Measurements from ENCODE around the gene TMEM52B. TPM values are rescaled to one million over a fixed set of nuclear protein-coding genes. Genes with fewer than 3 reads are reported as not detected.

Gene TMEM52B
- total and polyA plus RNA-seq, 9 of the 15 experiments (the other 6 are each of a cell fraction or from before 2014, with no cell fraction given), result not detected

DNA sequence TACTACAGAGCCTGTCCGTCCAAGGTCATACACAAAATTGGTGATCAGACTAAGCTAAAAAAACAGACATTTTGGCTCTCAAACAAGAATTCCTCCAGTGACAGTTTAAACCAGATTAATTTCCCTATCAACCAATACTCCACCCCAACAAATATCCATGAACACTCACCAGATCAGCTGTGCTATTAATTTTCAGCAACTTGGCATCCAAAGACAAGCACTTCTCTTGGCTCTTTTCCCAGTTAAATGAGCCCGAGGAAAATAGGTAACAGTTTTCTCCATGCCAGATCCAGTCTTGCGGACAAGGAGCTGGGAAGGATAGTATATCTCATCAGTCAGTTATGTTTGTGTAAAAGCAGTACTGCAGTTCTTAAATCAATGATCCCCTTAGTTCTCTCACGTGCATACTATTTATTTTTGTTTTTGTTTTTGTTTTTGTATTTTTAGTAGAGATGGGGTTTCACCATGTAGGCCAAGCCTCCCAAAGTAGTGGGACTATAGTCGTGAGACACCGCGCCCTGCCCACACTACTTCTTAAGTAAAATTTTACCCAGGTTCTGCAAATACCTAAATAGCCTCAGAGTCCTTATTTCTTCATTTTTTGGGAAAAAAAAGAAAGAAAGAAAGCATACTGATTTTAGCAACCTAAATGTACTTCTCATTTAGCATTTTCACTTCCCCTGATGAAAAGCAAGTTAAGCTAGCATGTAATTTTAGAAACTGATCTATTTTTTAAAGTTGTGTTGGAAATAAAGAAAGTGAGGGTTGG is 18.0 kb upstream of the TMEM52B start (continued):
- TF ChIP-seq, protein P1, sequence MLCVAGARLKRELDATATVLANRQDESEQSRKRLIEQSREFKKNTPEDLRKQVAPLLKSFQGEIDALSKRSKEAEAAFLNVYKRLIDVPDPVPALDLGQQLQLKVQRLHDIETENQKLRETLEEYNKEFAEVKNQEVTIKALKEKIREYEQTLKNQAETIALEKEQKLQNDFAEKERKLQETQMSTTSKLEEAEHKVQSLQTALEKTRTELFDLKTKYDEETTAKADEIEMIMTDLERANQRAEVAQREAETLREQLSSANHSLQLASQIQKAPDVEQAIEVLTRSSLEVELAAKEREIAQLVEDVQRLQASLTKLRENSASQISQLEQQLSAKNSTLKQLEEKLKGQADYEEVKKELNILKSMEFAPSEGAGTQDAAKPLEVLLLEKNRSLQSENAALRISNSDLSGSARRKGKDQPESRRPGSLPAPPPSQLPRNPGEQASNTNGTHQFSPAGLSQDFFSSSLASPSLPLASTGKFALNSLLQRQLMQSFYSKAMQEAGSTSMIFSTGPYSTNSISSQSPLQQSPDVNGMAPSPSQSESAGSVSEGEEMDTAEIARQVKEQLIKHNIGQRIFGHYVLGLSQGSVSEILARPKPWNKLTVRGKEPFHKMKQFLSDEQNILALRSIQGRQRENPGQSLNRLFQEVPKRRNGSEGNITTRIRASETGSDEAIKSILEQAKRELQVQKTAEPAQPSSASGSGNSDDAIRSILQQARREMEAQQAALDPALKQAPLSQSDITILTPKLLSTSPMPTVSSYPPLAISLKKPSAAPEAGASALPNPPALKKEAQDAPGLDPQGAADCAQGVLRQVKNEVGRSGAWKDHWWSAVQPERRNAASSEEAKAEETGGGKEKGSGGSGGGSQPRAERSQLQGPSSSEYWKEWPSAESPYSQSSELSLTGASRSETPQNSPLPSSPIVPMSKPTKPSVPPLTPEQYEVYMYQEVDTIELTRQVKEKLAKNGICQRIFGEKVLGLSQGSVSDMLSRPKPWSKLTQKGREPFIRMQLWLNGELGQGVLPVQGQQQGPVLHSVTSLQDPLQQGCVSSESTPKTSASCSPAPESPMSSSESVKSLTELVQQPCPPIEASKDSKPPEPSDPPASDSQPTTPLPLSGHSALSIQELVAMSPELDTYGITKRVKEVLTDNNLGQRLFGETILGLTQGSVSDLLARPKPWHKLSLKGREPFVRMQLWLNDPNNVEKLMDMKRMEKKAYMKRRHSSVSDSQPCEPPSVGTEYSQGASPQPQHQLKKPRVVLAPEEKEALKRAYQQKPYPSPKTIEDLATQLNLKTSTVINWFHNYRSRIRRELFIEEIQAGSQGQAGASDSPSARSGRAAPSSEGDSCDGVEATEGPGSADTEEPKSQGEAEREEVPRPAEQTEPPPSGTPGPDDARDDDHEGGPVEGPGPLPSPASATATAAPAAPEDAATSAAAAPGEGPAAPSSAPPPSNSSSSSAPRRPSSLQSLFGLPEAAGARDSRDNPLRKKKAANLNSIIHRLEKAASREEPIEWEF (CRISPR knock-in tag; IDR thresholded peaks at IDR 0.05), result no peak
- TF ChIP-seq NCOA6 (IDR thresholded peaks at IDR 0.05) (no peak), ZNF551 (CRISPR knock-in tag; IDR thresholded peaks at IDR 0.05) (no peak), KDM5B (IDR thresholded peaks at IDR 0.05; ENCODE audit: insufficient replicate concordance, low read depth, low read length) (no peak)
- TF ChIP-seq, protein P2, sequence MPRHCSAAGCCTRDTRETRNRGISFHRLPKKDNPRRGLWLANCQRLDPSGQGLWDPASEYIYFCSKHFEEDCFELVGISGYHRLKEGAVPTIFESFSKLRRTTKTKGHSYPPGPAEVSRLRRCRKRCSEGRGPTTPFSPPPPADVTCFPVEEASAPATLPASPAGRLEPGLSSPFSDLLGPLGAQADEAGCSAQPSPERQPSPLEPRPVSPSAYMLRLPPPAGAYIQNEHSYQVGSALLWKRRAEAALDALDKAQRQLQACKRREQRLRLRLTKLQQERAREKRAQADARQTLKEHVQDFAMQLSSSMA (CRISPR knock-in tag; IDR thresholded peaks at IDR 0.05), result no peak

Measured in K562 (cell line).